Stimulated activated CD4-positive, alpha-beta T cell treated with anti-CD3 and anti-CD28 coated beads, Interleukin-15, amount 100 ng/mL, for 24 hours (primary cell): ENCODE results near the gene TOM1.
"Not testable (repeated sequence)": the region's sequence is repeated elsewhere in the genome, so short reads cannot be mapped to it uniquely, and the experiment has no call there.

Experiments
- DNase-seq: peaks from one replicate; pipeline ENCODE4 v3.0.0-alpha.2; 2020

The TOM1 gene

DNA sequence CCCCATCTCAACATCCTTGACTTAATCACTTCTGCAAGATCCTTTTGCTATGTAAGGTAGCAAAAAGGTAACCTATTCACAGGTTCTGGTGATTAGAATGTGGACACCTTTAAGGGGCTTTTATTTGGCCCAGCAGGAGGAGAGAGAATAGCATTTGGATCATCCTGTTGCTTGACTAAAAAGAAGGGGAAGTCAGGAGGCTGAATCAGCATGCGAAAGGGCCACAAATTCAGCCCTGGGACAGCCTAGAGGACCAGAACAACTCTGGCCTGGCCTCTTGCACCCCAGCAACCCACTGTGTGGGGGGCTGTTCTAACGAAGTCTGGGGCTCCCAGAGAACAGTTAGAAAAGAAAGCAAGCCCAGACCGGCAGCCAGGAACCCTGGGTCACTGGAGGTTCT is 78.0 kb downstream of the TOM1 start:
- DNase-seq = no peak

DNA sequence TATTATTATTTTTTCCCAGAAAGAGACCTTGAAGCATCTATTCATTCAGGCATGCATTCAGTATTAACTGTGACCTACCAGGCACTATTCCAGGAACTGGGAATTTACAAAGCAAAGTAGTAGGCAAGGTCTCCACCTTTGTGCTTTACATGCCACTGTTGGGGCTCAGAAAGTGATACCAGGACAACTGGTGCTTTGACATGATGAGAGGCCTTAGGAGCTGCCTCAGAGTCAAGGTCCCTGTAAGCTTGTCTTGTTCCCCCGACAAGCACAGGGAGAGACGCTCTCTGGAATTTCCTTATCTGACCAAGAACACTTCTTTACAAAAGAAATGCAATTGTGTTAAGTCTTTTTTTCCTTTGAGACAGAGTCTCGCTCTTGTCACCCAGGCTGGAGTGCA is 78.9 kb downstream of the TOM1 start:
- DNase-seq = no peak

DNA sequence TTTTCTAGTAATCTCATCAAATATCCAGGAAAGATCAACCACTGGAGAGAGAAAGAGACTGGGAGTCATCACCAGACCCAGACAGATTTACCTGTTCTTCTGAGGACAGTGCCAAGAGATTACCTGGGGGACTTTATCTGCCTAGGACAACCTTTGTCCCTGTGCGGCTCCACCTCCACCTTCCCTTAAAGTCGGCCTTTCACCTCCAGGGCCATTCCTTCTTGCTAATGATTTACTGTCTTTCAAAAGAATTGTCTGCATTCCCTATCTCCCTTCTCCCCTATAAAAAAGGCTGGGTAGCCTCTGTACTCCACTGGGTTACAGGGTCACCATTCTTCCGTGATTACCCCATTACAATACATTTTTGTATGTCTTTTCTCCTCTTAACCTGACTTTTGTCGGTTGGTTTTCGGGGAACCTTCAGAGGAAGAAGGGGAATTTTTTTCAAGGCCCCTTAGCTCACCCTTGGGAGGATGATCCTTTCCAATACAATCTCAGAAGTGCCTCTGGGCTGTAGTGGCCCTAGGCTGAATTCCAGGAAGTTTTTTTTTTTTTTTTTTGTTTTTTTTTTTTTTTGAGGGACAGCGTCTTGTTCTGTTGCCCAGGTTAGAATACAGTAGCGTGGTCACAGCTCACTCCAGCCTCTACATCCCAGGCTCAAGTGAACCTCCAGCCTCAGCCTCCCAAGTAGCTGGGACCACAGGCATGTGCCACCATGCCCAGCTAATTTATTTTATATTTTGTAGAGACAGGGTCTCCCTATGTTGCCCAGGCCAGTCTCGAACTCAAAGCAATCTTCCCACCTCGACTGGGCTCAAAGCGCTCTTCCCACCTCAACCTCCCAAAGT is 79.7 kb downstream of the TOM1 start:
- no peak for DNase-seq

DNA sequence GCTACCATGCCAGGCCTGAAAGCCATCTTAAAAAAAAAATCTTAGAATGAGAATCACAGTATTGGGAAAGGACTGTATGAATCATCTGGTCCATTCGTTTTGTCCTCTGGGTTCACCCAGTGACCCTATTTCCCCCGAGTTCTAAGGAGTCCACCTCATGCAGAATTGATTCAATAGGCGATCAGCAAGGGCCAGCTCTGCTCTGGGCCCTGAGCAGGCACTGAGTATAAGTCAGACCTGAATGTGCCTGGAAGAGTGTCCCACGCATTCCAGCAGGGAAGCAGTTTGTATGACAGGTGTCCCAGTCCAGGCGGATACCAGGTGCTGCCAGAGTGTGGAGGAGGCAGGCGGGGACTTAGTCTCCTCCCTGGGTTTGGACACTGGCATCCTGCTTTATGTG is 80.3 kb downstream of the TOM1 start:
- DNase-seq = no peak

DNA sequence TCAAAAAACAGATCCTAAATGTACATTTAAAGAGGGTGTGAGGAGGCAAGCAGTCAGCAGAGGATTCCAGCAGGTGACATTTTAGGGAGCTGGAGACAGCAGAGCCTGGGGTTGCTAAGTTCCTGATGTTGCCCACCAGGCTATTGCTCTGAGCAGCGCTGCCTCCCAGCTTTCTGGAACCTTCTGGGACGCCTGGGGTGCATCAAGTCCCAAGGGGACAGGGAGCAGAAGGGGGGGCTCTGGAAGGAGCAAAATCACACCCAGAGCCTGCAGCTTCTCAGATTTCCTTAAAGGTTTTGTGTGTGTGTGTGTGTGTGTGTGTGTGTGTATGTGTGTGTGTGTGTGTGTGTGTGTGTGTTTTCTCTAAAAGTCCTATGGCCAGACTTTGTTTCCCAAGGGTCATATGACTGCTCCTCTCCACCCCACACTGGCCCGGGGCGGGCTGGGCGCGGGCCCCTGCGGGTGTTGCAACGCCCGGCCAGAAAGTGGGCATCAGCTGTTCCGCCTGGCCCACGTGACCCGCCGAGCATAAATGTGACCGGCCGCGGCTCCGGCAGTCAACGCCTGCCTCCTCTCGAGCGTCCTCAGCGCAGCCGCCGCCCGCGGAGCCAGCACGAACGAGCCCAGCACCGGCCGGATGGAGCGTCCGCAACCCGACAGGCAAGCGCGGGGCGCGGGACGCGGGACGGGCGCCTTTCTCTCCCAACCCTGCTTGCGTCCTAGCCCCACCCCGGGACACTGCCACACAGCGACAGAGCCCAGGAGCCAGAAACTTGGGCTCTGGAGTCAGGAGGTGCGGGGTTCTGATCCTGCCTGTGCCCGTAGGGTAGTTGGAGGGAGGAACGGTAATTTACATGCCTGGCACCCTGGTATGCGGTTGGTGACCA is 81.1 kb downstream of the TOM1 start, which contains the start of gene HMOX1:
Gene HMOX1, plus strand, starts transcription at position 560 of the 887 bp plus-strand sequence. Its CDS starts 78 bp downstream, at position 638.
- DNase-seq = peak; percentile 70

DNA sequence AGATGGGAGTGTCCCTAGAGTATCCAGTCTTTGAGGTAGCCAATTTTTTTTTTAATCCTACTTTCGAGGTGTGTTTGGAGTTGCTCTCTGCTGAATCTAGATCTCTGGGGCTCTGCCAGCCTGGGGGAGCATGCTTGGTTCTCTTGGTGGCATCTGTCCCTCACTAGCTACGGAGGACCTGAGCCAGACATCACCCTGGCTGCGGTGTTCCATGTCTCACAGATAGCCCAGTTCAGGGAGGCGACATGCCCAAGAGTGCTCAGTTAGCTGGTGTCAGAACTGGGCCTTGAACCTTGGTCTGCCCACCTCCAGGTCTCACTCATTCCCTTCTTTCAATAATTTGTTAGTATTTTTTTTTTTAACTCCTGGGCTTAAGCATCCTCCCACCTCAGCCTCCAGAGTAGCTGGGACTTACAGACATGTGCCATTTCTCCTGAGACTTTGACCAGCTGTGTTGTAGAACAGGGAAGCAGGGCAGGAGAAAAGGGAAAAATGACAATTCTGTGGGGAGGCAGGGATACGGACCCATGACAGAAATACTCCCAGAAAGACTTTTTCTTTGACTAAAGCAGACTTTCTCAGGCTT is 81.8 kb downstream of the TOM1 start:
- no peak for DNase-seq

DNA sequence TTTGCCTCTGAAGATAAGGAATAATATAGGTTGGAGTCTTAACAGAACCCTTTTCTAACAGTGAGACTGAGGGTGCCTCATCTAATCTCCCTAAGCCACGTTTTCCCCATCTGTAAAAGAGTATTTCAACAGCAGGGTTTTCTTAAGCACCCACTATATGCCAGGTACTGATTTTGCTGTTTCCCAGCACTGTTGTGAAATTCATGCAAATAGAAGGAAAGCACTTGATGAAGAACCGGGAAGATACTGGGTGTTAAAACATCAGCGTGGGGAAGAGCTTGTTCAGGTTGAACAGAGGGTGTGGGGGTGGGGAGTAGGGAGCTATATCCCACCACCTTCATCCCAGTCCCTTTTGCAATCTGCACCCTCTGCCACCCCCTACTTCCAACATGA is 84.0 kb downstream of the TOM1 start:
- no peak for DNase-seq

DNA sequence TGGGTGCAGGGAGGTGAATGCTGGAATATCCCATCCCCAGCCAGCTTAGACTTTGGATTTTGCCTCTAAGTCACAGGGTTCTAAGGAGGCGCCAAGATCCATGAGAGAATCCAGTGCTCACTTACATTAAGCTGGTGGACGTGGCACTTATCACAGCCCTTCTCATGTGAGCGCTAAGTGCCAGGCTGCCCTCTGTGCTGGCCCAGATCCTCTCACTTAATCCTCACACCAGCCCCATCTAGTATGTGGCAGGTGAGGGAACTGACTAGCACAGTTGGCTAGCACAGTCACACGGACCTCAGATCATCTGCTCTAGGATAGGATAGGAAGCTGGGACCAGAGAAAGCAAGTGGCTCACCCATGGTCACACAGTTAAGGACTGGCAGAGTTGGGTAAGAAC is 84.8 kb downstream of the TOM1 start:
- DNase-seq = no peak

DNA sequence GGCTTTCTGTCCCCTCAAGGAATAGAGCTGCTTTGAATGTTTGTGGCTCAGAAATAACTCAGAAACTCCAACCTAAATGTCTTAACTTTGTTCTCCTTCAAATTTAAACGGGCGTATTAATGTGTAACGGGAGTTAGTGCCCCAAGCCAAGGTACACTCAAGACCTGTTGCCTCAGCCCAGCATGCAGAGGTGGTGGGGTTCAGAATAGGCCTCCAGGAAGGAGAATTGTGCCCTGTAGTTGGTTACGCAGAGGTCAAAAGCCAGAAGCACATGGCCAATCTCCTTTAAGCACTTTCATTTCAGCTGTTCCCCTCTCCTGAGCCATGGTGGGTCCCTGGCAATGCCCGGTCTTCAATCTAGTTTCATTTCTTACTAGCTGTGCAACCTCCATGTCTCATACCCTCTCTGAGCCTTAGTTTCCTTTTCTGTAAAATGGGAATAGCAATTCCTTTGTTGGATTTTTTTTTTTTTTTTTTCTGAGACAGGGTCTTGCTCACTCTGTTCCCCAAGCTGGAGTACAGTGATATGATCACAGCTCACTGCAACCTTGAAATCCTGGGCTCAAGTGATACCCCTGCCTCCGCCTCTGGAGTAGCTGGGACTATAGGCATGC is 85.4 kb downstream of the TOM1 start:
- no peak for DNase-seq

DNA sequence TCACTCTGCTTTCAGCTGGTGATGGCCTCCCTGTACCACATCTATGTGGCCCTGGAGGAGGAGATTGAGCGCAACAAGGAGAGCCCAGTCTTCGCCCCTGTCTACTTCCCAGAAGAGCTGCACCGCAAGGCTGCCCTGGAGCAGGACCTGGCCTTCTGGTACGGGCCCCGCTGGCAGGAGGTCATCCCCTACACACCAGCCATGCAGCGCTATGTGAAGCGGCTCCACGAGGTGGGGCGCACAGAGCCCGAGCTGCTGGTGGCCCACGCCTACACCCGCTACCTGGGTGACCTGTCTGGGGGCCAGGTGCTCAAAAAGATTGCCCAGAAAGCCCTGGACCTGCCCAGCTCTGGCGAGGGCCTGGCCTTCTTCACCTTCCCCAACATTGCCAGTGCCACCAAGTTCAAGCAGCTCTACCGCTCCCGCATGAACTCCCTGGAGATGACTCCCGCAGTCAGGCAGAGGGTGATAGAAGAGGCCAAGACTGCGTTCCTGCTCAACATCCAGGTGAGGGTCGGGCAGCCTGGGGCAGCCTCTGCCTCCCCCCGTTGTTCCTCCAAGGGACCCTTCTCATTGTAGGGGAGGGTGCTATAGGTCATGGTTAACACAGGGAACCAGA is 87.1 kb downstream of the TOM1 start:
- no peak for DNase-seq

DNA sequence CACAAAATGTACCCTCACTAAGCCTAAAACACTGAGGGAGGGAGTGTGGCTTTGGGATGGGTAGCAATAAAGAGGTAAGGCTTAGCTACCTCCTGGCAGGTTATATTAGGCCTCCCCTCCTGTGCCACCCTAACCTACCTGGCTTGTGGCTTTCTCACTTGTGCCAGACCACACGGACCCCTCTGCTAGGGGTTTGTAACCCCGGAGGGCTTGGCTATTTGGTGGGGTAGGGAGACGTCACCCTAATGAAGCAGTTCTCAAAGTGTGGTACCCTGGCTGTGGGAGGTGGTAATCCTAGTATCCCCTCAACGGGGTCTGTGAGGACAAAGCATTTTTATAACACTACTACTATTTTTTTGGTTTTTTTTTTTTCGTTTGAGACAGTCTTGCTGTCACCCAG is 91.2 kb downstream of the TOM1 start:
- no peak for DNase-seq

DNA sequence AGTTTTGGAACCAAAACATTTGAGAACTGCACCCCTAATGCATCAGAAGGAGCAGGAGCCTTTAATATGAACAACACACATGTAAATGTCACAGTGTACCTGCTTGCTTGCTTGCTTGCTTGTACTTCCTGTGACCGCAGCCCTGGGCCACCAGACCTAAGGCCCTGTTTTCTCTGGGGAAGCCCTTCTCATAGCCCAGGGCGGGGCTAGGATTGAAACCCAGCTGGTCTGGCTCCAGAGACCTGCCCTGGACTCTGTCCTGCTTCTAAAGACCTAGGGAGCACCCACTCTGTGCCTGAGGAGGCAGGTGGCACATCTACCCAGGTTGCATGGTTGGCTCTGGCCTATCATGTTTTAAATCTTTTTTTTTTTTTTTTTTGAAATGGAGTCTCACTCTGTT is 92.7 kb downstream of the TOM1 start:
- no peak for DNase-seq

DNA sequence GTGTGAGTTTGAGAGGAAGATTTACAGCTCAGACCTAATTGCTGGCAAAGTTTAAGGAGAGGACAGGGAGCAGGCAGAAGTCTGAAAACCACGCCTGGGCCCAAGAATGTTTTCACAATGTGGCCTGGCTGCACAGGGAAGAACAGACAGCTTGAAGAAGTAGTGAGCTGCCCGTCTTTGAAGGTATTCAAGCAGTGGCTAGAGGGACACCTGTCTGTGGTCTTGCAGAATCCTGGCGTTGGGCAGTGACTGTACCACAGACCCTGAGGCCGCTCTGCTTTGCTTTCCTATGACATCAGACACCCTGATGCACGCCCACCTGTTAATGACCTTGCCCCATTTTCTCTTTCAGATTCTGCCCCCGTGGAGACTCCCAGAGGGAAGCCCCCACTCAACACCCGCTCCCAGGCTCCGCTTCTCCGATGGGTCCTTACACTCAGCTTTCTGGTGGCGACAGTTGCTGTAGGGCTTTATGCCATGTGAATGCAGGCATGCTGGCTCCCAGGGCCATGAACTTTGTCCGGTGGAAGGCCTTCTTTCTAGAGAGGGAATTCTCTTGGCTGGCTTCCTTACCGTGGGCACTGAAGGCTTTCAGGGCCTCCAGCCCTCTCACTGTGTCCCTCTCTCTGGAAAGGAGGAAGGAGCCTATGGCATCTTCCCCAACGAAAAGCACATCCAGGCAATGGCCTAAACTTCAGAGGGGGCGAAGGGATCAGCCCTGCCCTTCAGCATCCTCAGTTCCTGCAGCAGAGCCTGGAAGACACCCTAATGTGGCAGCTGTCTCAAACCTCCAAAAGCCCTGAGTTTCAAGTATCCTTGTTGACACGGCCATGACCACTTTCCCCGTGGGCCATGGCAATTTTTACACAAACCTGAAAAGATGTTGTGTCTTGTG is 93.7 kb downstream of the TOM1 start:
- no peak for DNase-seq

DNA sequence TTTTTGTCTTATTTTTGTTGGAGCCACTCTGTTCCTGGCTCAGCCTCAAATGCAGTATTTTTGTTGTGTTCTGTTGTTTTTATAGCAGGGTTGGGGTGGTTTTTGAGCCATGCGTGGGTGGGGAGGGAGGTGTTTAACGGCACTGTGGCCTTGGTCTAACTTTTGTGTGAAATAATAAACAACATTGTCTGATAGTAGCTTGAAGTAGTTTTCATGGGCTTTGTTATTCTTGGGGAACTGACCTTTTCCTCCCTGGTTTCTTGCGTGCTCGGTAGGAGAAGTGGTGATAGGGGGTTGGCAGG is 94.3 kb downstream of the TOM1 start:
- DNase-seq = no peak

DNA sequence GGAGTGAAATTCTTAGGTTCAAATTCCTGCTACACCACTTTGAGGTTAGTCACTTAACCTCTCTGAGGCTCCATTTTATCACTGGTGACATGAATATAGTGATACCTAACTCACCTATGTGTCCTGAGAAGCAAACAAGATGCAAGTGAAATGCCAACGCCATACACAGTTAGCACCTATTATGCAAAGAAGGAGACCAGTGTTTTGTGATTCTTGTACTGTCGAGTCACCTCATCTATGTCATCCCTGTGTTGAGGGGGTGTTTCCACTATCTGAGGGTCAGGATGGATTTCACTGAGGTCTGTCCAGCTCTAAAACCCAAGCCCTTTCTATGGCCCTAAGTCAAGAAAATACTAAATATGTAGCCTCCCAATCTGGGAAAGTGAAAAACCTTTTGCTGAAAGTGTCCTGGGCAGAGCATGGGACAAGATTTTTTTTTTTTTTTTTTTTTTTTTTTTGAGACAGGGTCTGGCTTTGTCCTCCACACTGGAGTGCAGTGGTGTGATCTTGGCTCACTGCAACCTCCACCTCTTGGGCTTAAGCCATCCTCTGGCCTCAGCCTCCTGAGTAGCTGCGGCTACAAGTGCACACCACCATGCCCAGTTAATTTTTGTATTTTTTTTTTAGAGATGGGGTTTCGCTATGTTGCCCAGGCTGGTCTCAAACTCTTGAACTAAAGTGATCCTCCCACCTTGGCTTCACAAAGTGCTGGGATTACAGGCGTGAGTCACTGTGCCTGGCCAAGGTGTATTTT is 95.3 kb downstream of the TOM1 start:
- DNase-seq = no peak

DNA sequence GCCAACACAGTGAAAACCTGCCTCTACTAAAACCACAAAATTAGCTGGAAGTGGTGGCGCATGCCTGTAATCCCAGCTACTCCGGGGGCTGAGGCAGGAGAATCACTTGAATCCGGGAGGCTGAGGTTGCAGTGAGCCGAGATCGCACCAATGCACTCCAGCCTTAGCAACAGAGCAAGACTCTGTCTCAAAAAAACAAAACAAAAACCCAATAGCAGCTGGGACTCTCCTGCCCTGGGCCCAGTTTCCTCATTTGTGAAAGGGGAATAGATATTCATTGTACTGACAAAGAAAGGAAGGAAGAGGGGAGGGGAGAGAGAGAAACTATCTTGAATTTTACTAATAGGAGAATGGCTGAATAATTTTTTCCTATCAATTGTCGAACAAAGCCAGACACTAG is 96.9 kb downstream of the TOM1 start:
- not testable (repeated sequence) for DNase-seq

DNA sequence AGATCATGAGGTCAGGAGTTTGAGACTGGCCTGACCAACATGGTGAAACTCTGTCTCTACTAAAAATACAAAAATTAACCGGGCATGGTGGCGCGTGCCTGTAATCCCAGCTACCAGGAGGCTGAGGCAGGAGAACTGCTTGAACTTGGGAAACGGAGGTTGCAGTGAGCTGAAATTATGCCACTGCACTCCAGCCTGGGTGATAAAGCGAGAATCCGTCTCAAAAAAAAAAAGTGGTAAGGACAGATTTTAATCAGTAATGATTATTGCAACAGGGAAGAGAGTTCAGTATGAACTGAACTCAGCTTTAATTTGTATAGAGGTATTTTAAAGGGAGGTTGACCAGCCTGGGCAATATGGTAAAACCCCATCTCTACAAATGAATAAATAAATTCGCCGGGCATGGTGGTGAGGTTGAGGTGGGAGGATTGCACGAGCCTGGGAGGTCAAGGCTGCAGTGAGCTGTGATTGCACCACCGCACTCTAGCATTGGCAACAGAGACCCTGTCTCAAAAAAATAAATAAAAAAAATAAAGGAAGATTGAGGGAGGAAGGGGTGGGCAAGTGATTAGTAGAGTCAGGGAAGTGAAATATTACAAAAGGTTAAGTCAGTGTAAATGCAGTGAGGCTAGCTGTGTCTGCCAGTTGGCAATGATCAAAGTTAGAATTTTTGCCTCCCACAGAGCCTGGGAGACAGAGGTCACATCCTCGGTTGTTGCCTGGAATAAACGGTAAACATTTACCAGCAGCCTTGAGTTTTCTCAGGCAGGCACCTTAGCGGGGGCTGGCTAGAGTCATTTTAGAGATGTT is 97.6 kb downstream of the TOM1 start:
- DNase-seq = no peak
